ENCODE measurements around the gene SCGB3A2.

Gene SCGB3A2

DNA sequence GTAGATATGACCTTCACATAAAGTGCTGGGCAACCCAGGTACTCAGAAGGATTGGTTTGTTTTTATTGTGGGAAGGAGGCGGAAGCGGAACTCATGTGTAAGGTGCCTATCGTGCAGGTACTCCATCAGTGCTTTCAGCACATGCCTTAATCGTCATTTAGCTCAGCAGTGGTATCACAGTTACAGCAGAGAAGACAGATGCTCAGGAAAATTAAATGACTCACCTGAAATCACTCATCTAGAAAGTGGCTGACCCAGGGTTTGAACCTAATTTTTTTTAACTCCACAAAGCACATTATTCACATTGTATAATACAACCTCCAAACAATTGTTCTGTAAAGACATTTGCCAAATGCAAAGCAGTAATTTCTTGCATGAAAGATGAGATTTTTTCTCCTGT lies 25.6 kb downstream of the SCGB3A2 start:
- DNase-seq (ENCODE audit: low read depth in 2 of 2) = no peak

DNA sequence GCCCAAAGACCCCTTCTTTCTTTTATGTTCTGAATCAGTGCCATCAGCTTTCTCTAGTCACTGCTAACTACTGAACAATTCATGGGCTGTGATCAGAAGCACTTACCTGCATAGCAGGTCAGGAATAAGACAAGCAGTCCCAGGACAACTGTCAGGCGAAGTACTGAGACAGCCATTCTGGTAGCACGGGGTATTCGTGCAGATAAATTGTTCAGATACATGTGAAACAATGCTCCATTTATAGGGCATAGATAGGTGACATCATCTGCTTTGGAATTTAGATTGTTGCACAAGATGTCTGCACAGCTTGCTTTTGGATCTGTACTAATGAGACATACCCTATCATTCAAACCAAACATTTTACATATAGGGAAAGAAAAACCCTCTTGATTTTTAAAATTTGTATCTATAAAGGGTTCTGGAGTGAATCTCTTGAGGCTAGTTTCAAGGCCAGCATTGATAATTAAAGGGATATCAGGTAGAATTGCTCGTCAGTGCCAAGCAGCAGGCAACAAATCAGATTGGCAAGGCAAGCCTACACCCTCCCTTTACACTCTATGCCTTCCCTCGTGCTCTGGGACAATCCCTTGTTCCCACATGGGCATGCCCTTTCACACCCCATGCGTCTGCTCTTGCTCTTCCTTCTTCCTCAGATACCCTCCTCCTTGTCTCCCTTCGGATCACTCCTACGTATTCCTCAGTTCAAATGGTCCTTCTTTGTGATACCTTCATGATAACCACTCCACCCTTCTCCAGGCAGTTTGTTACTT lies 28.0 kb downstream of the SCGB3A2 start, which contains the start of gene C5orf46:
Gene C5orf46, minus strand, starts transcription at position 213 of the 770 bp plus-strand sequence. Its CDS starts 37 bp downstream, at position 176.
- DNase-seq (ENCODE audit: low read depth in 2 of 2) = no peak

DNA sequence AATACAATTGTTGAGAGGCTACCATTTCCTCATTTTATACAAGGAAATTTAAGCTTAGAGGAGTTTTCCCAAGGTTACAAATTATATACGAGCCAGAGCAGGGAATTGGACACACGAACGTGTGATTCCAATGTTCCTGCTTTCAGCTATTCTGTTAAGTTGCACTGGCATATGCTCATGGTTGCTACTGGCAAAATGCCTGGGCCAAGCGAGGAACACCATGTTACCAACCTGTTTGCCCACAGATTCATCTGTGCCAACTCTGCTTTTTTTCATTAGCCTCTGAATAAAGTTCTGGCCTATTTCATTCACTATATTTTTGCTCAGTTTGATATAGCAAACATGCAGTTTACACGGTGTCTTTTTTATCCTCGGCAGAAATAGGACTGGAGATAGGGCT lies 32.9 kb downstream of the SCGB3A2 start:
- DNase-seq (ENCODE audit: low read depth in 2 of 2) = no peak

DNA sequence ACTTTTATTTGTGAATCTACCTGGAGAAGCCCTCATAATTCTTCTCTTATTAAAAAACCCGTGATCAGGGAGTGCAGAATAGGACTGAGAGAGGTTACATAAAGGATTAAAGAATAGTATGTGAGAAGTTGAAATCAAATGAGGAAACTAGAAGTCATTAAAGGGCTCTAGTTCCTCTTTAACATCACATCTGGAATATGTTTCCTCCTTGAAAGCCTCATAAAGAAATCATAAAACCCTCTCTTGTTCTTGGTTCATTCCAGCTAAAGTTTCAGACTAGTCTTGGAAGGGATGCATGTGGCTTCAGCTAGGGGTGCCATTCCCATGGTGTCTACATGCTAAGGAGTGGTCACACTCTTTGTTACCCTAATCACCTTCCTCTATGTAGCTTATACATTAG lies 33.5 kb downstream of the SCGB3A2 start:
- DNase-seq (ENCODE audit: low read depth in 2 of 2) = no peak

DNA sequence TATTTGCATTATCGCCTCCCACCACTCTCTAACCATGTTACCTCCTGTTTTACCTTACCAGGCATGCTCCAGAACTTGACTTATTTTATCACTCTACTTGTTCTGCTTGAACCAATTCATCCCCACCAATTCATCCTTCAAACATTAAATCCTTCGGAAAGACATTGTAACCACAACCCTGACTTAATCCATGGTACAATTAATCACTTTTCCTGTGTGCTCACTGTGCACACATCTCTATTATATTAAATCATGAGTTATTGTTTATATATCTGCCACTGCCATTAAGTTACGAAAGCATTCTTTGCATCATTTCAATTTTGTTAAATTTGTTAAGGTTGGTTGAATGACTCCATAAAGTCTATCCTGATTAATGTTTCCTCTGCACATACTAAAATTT lies 35.3 kb downstream of the SCGB3A2 start:
- DNase-seq (ENCODE audit: low read depth in 2 of 2) = no peak

DNA sequence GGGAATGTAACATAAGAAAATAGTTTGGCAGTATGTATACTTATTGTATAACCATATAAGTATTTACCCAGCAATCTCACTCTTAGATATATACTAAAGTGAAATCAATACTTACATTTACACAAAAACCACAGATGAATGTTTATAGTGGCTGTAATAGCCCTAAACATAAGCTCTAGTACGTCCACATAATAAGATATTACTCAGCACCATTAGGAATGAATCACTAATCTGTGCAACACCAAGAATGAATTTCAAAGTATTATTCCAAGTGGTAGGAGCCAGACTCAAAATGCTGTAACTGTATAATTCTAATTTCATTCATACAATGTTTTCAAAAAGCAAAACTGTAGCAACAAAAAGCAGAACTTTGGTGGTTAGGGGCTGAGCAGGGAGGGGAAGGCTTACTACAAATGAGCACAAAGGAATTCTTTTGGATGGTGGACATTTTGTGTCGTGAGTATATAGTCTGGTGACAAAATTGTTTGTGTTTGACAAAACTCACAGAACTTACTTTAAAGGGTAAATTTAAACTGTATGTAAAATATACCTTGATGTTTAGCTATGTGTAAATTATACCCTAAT lies 39.7 kb downstream of the SCGB3A2 start:
- no peak for DNase-seq (ENCODE audit: low read depth in 2 of 2)

DNA sequence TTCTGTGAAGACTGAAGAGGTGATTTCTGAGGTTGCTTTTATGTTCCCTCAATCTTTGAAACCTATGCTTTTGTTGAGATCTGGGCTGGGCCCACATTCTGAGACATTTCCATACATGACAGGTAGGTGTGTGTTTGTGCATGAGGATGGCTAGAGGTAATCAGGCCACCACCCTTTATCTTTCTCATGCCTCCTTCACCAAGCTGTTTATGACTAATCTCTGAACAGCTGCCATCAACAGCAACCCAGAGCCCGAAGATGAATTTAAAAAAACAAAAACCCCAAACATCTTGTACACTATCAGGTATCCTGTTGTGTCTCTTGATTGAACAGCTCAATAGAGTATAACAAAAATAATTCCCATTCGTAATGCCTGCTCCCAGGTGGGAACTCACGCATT lies 40.4 kb downstream of the SCGB3A2 start:
- no peak for DNase-seq (ENCODE audit: low read depth in 2 of 2)

DNA sequence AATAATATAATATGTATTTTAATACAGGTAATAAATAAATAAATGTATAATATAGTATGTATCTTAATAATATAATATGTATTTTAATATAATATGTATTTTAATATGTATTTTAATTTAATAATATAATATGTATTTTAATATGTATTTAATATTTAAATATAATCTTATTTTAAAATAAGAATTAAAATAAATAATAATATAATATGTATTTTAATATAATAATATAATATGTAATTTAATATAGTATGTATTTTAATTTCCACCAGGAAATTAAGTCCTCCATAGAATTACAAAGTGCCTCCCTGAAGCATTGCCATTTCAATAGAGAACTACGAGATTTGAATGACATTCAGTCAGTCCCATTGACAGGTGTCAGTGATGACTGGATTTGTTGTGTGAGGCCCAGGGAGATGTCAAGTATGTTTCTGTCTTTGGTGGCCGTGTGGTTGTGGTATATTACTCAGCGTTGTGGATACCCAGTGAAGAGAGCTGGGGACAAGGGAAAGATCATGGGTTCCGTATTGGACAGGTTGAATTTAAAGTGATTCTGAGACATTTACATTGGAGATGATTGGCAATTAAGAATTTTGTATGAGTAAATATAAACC lies 42.0 kb downstream of the SCGB3A2 start:
- DNase-seq (ENCODE audit: low read depth in 2 of 2) = no peak

DNA sequence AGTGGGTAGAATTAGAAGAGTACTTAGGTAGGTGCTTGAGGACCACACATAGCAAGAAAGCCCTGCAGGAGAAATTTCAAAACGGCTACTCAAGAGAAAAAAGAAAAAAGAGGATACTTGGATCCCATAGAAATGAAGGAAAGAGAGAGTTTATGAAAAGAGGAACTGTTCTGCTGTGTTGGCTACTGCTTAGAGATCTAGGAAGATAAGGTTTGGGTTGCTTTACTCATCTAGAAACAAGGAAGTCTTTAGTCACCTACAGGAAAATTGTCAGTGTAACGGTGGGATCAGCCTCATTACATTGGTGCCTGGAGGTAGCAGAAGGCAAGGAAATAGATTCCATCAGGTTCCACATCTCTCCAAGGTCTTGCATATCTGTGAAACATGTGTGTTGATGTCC lies 42.6 kb downstream of the SCGB3A2 start:
- DNase-seq (ENCODE audit: low read depth in 2 of 2) = no peak

DNA sequence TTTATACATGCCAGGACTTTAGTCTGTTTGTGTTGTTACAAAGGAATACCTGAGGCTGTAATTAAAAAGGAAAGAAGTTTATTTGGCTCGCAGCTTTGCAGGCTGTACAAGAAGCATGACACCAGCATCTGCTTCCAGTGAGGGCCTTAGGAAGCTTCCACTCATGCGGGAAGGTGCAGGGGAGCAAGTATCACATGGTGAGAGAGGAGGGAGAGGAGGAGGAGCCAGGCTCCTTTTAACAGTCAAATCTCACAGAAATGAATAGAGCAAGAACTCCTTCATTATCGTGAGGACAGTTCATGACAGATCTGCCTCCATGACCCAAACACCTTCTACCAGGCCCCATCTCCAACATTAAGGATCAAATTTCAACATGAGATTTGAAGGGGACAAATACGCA lies 46.5 kb downstream of the SCGB3A2 start:
- DNase-seq (ENCODE audit: low read depth in 2 of 2) = no peak

DNA sequence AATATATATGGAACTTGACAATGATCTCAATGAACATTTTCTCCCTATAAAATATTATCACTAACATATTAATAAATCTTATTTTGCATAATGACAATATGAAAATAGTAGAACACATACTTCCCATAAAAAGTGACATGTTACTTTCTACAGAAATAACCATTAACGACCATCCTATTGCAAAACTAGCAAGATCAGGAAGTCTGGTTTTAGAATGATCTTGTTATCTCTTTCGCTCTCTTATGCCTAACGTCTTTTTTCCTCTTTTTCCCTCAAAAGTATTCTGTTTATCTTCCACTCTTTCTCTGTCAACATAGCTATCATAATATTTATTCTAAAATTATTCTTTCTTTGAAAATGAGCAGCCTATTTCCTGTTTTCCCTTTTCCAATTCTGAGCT lies 49.4 kb downstream of the SCGB3A2 start:
- no peak for DNase-seq (ENCODE audit: low read depth in 2 of 2)

DNA sequence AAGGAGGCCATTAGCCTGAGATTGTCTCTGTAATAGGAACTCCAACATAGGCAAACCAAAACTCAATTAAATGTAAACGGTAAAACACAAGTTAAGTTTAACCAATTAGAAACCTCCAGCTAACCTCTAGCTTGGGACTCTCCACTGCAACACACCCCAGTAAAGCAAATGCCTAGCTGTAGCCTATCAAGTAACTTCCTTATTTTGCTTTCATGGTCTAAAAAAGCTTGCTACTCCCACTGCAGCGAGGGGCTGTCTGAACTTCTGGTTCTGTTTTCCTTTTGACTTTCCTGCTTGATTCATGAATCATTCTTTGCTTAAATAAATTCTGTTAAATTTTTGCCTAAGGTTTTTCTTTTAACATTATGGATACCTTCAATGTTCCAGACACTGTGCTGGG lies 52.3 kb downstream of the SCGB3A2 start:
- no peak for DNase-seq (ENCODE audit: low read depth in 2 of 2)
